Peyer's patch (tissue), 4 donors: Measurements from ENCODE around the gene LIG3. TPM values are rescaled to one million over a fixed set of nuclear protein-coding genes. Genes with fewer than 3 reads are reported as not detected.
"Not testable (repeated sequence)": the region's sequence is repeated elsewhere in the genome, so short reads cannot be mapped to it uniquely, and the experiment has no call there.

ENCODE experiments used
- DNase-seq, 3 donors: peaks; one replicate each; pipeline ENCODE4 v3.0.0-alpha.2; 2017 to 2019
- H3K27ac ChIP-seq, 4 donors: fragments of 200-600 bp; sonication (generic); one replicate each; pipeline ENCODE4 v1.5.1; 2016 to 2019
- H3K27me3 ChIP-seq, 2 donors: fragments of 200-600 bp; sonication (generic); one replicate each; pipeline ENCODE4 v1.5.1; 2019
- H3K36me3 ChIP-seq, 3 donors: fragments of 200-600 bp; sonication (generic); one replicate each; pipeline ENCODE4 v1.5.1; 2016 to 2019
- H3K4me1 ChIP-seq, 4 donors: fragments of 200-600 bp; sonication (generic); one replicate each; pipeline ENCODE4 v1.5.1; 2016 to 2019
- H3K4me3 ChIP-seq, 4 donors: fragments of 200-600 bp; sonication (generic); 1 replicate in 3 of 4; 2 replicates in 1 of 4; pipeline ENCODE4 v1.5.1; 2016 to 2019; ENCODE audit warnings: mild to moderate bottlenecking in 1 of 4
- H3K9me3 ChIP-seq, 4 donors: fragments of 200-600 bp; sonication (generic); one replicate each; pipeline ENCODE4 v1.5.1; 2016 to 2019; ENCODE audit warnings: mild to moderate bottlenecking in 1 of 4
- POLR2A ChIP-seq, 2 donors: fragments of 450-650 bp; IDR thresholded peaks; one replicate each; pipeline ENCODE4 v1.5.1; 2017; ENCODE audit warnings: antibody characterized with exemption in 2 of 2, mild to moderate bottlenecking in 2 of 2, moderate library complexity in 2 of 2
- total RNA-seq, 4 donors: library from RNA; depleted of rRNA; stranded (reverse); fragments of >200 nt; gene quantifications; one replicate each; pipeline ENCODE4 v1.1.0, GENCODE V29; 2016
- TF ChIP-seq, protein P1 (sequence below), 6 experiments: fragments of 450-650 bp in 4 of 6; fragments of 200-600 bp in 2 of 6; sonication (generic) in 1 of 6; IDR thresholded peaks; one replicate each; pipeline ENCODE4 v1.5.1; 2017 to 2019; ENCODE audit warnings: antibody characterized with exemption in 6 of 6, mild to moderate bottlenecking in 3 of 6, moderate library complexity in 1 of 6

LIG3 gene
- total RNA-seq: 10 to 100 TPM; 19.6 to 82.5 (median 36.3) TPM

DNA sequence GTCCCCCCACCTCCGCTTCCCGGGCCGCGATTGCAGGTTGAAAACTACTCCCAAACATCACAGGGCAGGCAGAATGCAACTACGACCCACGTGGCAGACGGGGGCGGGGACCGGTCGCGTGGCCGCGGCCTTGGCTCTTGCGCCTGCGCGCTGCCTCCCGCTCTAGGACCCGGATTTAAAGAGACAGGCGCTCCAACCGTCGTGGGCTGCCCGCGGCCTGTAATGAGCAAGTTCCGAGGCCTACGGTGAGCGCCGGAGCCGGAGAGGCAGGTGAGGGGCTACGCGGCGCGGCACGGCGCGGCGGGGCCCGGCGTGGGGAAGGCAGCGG, at the start of gene LIG3:
LIG3 (plus strand) TSS at position 160 of the 328 bp plus-strand sequence. CDS start 2,494 bp downstream, outside the sequence.
- peak; percentile 92 to 97 (median 97) for DNase-seq
- H3K4me1 ChIP-seq: peaks cover 0 to 19% (median 2%) of the 10 kb centered on the region in 4 donors
- no peaks in the 10 kb centered on the region for H3K9me3 ChIP-seq
- H3K4me3 ChIP-seq: peak within 1 kb of the TSS; percentile 79 to 99 (median 94)
- no peaks in the 10 kb centered on the region for H3K36me3 ChIP-seq
- TF ChIP-seq, protein P1, sequence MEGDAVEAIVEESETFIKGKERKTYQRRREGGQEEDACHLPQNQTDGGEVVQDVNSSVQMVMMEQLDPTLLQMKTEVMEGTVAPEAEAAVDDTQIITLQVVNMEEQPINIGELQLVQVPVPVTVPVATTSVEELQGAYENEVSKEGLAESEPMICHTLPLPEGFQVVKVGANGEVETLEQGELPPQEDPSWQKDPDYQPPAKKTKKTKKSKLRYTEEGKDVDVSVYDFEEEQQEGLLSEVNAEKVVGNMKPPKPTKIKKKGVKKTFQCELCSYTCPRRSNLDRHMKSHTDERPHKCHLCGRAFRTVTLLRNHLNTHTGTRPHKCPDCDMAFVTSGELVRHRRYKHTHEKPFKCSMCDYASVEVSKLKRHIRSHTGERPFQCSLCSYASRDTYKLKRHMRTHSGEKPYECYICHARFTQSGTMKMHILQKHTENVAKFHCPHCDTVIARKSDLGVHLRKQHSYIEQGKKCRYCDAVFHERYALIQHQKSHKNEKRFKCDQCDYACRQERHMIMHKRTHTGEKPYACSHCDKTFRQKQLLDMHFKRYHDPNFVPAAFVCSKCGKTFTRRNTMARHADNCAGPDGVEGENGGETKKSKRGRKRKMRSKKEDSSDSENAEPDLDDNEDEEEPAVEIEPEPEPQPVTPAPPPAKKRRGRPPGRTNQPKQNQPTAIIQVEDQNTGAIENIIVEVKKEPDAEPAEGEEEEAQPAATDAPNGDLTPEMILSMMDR (IDR thresholded peaks at IDR 0.05): no peak
- TF ChIP-seq POLR2A (IDR thresholded peaks at IDR 0.05): no peak
- H3K27ac ChIP-seq: peak within 1 kb of the TSS; percentile 98 to 100 (median 99)
- H3K27me3 ChIP-seq: no peaks in the 10 kb centered on the region

DNA sequence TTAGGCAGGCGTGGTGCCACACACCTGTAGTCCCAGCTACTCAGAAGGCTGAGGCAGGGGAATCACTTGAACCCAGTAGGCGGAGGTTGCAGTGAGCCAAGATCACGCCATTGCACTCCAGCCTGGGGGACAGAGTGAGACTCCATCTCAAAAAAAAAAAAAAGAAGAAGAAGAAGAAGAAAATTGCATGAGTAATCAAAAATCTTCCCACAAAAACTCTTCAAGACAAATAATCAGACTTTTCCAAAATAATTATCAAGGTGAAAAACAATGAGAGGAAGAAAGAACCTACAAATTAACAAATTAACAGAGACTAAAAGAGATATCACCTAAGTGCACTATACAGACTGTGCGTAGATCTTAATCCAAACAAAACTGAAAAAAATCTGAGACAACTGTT, 29.5 kb upstream of the LIG3 start:
- not testable (repeated sequence) for H3K27ac ChIP-seq, H3K27me3 ChIP-seq, H3K4me1 ChIP-seq, H3K36me3 ChIP-seq, H3K9me3 ChIP-seq, DNase-seq, H3K4me3 ChIP-seq

DNA sequence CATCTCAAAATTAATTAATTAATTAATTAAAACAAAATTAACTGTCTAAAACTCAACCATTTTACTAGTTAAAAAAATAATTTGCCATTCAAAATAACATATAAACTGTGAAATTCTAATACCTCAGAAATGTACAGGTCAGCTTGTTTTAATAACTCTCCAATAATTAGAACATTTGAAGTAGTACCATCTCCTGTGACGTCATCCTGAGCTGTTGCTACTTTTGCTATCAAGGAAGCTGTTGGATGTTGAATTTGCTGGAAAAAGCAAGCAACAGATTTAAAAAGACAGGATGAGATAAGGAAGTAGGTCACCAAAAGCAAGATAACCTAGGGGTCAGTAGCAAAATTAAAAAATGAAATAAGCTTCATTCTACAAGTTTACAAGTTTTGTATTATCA, 21.9 kb upstream of the LIG3 start:
- Histone ChIP-seq H3K4me1 (peaks cover 0 to 15% (median 5%) of the 10 kb centered on the region in 4 donors), H3K4me3 (no peak overlapping the region), H3K36me3 (no peaks in the 10 kb centered on the region), H3K27me3 (no peaks in the 10 kb centered on the region), H3K9me3 (no peaks in the 10 kb centered on the region), H3K27ac (no peak overlapping the region)
- TF ChIP-seq POLR2A (IDR thresholded peaks at IDR 0.05): no peak
- TF ChIP-seq, protein P1 (IDR thresholded peaks at IDR 0.05): no peak
- DNase-seq: no peak

DNA sequence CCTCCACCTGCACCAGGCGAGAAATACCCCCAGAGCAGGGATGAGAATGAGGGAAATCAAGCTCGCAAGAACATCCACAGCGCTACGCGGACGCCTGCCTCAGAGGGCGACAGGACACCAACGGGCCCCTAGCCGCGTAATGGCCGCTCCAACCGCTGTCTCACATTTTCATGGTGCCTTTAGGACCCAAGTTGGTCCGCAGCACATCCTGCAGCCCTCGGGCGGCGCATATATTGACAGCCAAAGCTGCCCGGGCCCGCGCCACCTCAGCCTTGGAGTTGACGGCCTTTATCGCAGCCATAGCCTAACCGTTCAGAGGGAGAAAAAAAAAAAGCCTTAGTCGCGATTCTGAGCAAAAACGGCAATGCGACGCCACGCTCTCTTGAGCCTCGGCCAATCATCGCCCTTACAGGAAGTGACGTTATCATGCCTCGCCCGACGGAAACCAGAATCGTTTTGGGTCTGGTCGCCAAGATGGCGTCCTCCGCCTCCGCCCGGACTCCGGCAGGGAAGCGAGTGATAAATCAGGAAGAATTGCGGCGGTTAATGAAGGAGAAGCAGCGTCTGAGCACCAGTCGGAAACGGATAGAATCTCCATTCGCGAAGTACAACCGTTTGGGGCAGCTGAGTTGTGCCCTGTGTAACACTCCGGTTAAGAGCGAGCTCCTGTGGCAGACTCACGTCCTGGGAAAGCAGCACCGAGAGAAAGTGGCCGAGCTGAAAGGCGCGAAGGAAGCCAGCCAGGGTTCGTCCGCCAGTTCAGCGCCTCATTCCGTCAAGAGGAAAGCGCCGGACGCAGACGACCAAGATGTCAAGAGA, 19.0 kb upstream of the LIG3 start, which contains the start of the genes CCT6B and ZNF830:
CCT6B (minus strand) TSS at position 368 of the 819 bp plus-strand sequence; CDS start at position 301, 67 bp downstream.
ZNF830 (plus strand) TSS at position 448 of the 819 bp plus-strand sequence; CDS start at position 475, 27 bp downstream.
- Histone ChIP-seq H3K4me3 (peak within 1 kb of the TSS; percentile 76 to 90 (median 85)), H3K9me3 (no peaks in the 10 kb centered on the region), H3K27me3 (no peaks in the 10 kb centered on the region), H3K4me1 (peaks cover 0 to 17% (median 5%) of the 10 kb centered on the region in 4 donors), H3K36me3 (peaks cover 0 to 24% (median 0%) of the 10 kb centered on the region in 3 donors), H3K27ac (peak within 1 kb of the TSS; percentile 88 to 91 (median 90))
- TF ChIP-seq POLR2A (IDR thresholded peaks at IDR 0.05): peak; percentile 54 to 57
- TF ChIP-seq, protein P1 (IDR thresholded peaks at IDR 0.05): no peak
- peak; percentile 90 to 97 (median 92) for DNase-seq

DNA sequence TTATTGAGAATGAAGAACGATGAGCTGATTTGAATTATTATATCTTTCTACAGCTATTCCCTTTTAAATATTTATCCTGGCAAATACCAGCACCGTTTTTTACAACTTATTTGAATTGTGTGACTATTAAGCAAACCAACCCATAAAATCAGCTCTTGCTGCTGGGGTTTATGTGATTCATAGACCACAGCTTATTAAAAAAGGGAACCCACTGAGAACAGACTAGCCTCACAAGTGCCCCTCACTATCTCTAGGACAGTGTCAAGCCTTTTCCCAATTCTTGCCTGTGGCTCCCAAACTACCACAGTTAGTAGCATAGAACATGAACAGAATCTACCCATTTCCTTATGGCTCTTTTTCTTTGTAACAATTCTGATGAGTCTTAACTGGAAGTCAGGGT, 6.1 kb upstream of the LIG3 start:
- DNase-seq: no peak
- TF ChIP-seq POLR2A (IDR thresholded peaks at IDR 0.05): no peak
- TF ChIP-seq, protein P1 (IDR thresholded peaks at IDR 0.05): no peak
- no peaks in the 10 kb centered on the region for H3K36me3 ChIP-seq
- no peak overlapping the region for H3K4me3 ChIP-seq
- no peaks in the 10 kb centered on the region for H3K9me3 ChIP-seq
- no peaks in the 10 kb centered on the region for H3K27me3 ChIP-seq
- H3K27ac ChIP-seq: no peak overlapping the region
- no peaks in the 10 kb centered on the region for H3K4me1 ChIP-seq
